SKM-1 (cell line): Measurements from ENCODE around the gene LPCAT3.
"Not testable (repeated sequence)": the region's sequence is repeated elsewhere in the genome, so short reads cannot be mapped to it uniquely, and the experiment has no call there.

Experiments
- DNase-seq: peaks from one replicate; lab custom pipeline; 2025; ENCODE audit not compliant: unreplicated experiment; lab: John Stamatoyannopoulos, UW

The LPCAT3 gene

DNA sequence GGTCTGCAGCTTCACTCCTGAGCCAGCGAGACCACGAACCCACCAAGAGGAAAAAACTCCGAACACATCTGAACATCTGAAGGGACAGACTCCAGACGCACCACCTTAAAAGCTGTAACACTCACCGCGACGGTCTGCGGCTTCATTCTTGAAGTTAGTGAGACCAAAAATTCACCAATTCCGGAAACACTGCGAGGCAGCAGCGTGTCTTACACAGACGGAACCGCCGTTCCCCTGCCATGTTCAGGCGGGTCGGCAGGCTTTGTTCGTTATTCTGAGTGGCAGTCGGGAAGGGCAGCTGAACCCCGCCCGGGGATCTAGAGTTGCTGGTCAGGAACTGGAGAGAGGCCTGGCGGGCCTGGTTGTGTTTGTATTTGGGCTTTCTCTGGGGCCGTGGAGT lies 20.3 kb upstream of the LPCAT3 start:
- no peak for DNase-seq

DNA sequence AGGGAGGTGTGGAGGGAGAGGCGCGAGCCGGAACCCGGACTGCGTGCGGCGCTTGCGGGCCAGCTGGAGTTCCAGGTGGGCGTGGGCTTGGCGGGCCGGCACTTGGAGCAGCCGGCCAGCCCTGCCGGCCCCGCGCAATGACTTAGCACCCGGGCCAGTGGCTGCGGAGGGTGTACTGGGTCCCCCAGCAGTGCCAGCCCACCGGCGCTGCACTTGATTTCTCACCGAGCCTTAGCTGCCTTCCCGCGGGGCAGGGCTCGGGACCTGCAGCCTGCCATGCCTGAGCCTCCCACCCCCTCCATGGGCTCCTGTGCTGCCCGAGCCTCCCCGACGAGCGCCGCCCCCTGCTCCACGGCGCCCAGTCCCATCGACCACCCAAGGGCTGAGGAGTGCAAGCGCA lies 19.1 kb upstream of the LPCAT3 start:
- not testable (repeated sequence) for DNase-seq

DNA sequence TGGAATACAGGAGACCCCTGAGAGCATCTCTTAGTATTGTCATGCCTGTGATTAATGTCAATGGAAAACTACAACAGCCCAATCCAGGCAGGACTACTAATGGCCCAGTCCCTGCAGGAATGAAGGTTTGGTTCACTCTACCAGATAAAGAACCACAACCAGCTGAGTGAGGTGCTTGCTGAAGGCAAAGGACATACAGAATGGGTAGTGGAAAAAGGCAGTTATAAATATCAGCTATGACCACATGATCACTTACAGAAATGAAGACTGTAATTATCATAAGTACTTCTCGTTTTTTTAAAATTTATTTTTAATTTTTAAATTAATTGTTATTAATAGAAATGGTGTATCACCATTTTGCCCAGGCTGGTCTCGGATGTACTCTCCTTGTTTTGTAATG lies 17.2 kb upstream of the LPCAT3 start:
- DNase-seq = no peak

DNA sequence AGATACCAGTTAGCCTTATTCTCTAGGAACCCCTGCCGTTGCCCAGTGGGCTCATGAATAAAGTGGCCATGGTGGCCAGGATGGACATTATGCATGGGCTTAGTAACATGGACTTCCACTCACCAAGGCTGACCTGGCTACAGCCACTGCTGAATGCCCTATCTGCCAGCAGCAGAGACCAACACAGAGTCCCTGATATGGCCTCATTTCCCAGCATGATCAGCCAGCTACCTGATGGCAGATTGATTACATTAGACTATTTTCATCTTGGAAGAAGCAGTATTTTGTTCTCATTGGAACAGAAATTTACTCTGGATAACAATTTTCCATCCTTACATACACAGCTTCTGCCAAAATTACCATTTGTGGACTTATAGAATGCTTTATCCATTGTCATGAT lies 16.2 kb upstream of the LPCAT3 start:
- DNase-seq = no peak

DNA sequence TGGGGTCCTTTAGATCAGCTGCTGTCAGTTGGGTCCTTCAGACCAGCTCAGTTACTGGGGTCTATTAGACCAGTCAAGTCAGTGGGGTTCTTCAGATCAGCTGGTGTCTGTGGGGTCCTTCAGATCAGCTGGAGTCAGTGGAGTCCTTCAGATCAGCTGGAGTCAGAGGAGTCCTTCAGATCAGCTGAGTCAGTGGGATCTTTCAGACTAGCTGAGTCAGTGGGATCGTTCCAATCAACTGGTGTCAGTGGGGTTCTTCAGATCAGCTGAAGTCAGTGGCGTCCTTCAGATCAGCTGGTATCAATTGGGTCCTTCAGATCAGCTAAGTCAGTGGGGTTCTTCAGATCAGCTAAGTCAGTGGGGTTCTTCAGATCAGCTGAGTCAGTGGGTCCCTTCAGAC lies 14.7 kb upstream of the LPCAT3 start:
- DNase-seq = no peak

DNA sequence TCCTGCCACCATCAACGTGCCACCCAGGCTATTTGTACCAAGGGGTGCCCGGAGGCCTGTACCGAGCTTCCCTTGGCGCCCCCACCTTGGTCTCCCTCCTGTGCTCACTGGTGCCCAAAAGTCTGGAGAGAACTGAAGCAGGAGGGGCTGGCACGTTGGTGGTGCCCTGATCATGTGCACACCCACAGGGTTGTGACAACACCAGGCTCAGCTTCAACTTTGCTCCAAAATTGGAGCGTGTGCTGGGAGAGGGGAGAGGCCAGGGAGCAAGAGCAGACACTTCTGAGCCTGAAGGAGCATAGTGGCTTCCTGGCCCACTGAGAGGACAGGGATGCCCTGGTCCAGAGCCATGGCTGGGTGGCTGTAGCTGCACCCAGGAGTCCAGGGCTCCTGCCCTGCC lies 13.0 kb upstream of the LPCAT3 start:
- no peak for DNase-seq

DNA sequence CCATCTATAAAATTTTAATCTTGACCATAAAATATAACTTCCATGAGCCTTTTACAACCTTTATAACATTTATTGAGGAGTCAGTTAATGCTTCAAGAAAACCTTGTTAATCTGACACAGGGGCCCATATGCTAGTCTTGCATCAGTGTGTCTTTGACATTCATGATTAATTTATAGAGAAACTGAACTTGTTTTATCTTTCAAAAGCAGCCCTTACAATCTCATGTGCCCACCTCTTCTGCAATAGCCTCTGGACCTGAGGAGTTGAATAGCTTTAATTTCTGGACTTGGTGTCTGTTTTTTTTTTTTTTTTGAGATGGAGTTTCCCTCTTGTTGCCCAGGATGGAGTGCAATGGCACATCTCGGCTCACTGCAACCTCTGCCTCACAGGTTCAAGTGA lies 8.6 kb upstream of the LPCAT3 start:
- DNase-seq = no peak

DNA sequence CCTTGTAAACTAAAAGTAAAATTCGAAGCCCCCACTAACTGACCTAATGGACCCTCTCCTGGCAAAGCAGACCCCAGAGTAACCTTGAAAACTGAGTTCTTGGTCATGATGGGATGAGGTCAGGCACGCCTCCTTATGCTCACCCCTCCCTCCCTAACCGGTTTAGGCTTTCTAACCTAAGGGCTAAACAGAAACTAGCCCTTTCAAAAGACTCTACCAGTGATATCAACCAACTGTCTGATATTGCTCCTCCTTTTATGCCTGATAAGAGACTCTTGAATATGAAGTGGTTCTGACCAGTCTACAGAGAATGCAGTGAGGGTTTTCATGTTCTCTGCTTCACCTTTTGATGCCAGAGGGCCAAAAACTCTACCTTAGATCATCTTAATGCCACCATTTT lies 4.8 kb upstream of the LPCAT3 start:
- no peak for DNase-seq

DNA sequence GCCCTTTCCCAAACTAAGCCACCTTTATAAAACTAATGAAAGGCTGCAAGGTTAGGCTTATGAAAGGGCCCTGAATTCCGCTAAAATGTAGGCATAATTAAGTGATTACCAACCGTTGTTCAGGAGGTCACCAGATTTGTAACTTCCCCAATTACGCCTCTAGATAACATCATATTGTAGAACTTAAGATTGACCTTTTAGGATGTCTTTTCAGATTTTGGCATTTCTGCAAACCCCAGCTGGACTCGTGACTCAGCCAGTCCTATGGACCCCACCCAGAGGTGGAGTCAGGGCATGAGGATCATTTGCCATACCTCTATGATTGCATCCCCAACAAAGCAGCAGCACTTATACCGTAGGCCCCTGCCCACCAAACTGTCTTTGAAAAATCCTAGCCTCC lies 3.7 kb upstream of the LPCAT3 start:
- DNase-seq = no peak

DNA sequence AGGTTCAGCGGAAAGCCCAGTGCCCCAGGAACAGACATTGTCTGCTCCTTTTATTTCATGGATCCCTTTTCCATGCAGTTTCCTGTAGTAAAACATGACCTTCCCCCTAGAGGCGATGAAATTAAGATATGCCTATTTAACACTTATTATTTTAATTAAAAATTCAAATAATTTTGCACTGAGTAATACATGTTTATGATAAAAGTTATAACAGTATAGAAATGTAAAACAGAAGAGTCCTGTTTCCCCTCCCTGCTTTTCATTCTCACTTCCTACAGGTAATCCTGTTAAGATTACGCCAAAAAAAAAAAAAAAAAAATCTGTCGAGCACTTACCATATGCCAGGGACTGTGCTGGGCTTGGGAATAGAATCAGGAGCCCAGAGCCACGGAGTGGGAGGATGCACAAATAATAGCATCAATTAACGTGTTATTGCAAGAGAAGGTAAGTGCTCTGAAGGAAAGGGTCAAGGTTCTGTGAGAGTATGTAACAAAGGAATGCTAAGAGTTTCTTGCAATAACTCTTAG lies 830 bp upstream of the LPCAT3 start:
- no peak for DNase-seq

DNA sequence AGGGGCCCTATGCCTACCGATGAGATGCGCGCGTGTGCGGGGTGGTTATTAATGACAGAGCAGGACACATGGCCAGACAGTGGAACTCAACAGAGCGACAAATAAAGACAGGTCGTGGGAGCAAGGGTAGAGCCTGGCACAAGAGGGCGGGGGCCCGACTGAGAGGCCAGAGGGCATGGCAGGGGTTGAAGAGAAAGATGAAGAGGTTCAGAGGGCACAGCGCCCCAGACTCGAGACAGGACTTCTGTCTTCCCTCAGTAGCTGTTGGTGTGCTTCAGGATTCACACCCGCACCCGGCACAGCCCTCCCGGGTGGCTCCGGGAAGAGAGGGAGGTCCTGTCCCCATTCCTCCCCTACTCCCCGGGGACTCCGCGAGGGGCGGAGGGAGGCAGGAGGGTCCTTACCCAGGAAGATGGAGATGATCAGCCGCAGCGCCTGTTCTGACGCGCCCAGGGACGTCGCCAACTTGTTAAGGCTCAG lies 366 bp downstream of the LPCAT3 start:
- no peak for DNase-seq

DNA sequence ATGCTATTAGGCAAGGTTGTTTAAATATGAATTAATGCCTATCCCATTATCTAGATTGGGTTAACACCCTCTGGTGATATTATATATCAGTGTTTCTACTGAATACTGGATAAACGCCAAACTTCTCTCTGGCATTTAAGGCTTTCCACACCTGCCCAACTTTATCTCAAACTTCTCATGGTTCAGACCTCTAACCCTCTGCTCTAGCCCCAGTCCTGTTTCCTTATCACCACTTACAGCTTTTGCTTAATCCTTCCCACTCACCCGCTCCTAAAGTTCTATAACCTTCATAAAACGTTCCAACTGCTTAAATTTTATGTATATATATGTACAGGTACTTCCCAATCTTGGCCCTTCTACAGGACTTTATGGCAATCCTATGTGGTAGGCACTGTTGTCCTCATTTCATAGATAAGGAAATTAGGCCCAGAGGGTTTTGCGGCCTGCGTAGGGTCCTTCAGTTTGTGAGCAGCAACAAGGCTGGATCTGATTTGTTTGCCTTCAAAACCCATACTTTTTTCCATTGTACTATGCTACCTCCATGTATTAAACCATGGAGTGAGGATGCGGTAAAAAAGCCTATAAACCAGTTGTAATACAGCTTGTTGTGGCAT lies 1.2 kb downstream of the LPCAT3 start:
- DNase-seq = no peak

DNA sequence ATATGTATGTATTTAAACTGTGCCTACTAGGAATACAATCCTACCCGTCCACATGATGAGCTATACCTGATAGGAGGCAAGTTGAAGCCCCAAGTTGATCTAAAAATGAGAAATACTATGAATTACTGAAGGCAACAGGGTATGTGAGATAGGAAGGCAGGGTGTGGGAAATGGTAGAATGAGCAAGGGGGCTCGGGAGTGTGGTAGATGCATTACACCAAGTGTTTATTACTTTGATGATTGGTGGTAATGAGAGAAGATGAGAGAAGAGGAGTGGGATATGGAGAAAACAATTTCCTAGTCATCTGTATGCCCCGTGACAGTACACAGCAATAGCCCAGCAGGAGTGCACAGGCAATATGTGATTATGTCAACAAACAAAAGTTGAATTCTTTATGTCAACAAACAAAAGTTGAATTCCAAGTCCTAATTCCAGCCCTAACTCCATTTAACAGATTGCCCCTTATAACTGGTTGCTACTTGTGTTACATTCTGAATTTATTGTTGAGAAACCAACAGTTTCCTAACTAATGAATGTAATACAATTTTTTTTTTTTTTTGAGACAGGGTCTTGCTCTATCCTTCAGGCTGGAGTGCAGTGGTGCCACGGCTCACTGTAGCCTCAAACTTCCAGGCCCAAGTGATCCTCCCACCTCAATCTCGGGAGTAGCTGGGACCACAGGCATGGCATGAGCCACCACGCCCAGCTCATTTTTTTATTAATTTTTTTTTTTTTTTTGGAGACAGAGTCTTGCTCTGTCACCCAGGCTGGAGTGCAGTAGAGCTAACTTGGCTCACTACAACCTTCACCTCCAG lies 2.5 kb downstream of the LPCAT3 start:
- no peak for DNase-seq

DNA sequence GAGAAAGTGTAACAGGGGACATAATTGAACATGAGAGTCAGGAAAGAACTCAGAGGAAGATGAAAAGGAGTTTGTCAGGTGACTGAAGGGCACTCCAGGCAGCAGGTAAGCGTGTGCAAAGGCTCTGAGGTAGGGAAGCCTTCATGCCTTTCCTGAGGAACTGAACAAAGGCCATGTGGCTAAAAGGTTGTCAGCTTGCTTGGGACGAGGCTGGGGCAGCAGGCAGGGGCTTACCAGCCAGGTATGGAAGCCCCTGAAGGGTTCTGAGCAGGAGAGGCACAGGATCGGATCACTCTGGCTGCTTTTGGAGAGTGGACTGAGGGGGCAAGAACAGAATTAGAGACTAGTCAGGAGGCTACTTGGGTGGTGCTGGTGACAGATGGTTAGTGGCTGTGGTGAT lies 5.2 kb downstream of the LPCAT3 start:
- no peak for DNase-seq

DNA sequence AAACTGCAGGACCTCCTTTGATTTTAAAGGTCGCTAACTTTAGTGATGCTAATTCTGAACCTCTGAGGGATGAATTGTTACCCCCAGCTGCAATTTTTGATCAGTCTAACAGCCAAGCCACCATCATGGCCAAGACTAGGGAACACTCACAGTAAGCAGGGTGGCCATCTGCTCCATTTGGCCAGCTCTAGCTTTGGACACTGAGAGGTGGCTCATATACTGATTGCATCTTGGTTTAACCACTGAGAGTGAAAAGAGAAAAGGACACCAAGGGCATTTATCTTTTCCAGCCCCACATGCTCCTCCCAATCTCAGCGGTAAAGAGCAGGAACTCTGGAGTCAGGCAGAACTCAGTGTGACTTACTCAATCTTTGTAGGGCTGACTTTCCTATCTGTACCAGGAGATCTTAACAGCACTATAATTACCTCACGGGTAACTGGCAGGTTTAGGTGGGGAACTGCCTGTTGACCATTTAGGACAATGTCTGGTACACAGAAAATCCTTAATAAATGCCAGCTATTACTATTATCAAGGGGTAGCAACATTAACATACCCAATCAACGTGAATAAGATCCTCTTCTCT lies 6.2 kb downstream of the LPCAT3 start:
- DNase-seq = no peak

DNA sequence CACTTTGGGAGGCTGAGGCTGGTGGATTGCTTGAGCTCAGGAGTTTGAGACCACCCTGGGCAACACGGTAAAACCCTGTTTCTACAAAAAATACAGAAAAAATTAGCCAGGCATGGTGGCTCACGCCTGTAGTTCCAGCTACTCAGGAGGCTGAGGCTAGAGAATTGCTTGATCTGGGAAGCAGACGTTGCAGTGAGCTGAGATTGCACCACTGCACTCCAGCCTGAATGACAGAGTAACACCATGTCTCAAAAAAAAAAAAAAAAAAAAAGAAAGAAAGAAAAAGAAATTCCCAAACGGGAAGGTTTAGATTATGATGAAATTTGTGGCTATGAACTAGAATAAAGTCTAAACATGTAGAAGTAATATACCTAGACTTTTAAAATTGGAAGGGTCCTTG lies 6.9 kb downstream of the LPCAT3 start:
- not testable (repeated sequence) for DNase-seq

DNA sequence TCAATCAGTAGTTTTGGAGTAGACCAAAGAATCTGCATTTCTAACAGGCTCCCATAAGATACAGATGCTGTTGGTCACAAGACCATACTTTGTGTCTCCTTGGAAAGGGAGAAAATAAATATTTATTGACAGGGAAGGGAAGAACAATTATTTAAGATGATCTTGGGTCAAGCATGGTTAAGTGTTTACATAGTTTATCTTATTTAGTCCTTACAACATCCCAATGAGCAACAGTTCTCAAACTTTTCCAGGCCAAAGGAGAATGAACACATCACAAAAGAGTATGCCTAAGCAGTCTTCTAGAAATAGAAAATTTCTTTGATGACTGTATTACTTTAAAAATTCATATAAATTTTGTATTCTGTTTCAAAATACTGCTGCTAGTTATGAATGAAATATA lies 8.8 kb downstream of the LPCAT3 start:
- DNase-seq = no peak

DNA sequence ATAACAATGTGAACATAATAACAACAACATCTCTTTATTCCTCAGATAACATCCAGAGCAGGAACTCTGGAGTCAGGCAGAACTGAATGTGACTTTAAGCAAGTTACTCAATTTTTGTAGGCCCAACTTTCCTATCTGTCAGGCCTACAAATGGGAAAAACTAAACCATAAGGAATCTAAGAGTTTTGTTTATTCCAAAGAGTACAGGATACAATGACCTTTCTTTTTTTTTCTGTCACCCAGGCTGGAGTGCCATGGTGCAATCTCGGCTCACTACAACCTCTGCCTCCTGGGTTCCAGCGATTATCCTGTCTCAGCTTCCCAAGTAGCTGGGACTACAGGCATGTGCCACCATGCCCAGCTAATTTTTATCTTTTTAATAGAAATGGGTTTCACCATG lies 9.4 kb downstream of the LPCAT3 start:
- DNase-seq = no peak

DNA sequence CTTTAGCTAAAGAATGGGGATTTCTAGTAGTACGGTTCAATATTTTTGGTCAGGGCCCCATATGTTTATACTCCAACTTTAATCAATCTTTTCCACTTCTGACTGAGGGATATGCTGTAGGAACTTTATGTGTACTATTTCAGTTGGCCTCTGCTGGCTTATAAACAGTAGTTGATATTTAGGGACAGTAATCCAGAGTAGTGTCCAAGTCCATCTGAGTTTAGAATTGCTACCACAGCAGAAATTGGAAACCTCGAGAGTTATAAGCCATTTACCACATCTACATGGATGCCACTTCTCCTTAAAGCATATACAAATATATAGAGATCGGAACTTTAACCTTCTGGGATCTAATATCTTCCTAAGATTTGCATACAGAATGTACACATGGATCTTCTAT lies 11.6 kb downstream of the LPCAT3 start:
- DNase-seq = no peak

DNA sequence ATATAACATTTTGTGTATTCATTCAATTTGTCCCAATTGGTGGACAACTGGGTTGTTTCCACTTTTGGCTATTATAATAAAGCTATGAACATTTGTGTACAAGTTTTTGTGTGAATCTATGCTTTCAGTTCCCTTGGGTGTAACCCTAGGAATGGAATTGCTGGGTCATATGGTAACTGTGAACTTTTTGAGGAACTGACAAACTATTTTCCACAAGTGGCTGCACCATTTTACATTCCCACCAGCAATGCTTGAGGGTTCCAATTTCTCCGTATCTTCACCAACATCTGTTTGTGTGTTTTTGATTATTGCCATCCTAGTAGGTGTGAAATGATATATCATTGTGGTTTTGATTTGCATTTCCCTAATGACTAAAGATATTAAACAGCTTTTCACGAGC lies 13.0 kb downstream of the LPCAT3 start:
- DNase-seq = no peak

DNA sequence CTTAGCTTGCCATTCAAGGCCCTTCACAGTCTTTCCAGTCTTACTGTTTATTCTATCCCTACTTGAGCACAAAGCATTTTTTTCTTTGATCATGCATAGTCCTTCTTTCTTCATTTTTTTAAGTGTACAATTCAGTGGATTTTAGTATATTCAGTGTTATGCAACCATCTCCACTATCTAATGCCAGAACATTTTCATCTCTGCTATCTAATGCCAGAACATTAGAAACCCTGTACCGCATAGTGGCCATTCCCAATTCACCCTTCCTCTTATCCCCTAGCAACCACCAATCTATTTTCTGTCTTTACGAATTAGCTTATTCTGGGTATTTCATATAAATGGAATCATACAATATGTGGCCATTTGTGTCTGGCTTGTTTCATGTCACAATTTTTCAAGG lies 13.4 kb downstream of the LPCAT3 start:
- DNase-seq = no peak

DNA sequence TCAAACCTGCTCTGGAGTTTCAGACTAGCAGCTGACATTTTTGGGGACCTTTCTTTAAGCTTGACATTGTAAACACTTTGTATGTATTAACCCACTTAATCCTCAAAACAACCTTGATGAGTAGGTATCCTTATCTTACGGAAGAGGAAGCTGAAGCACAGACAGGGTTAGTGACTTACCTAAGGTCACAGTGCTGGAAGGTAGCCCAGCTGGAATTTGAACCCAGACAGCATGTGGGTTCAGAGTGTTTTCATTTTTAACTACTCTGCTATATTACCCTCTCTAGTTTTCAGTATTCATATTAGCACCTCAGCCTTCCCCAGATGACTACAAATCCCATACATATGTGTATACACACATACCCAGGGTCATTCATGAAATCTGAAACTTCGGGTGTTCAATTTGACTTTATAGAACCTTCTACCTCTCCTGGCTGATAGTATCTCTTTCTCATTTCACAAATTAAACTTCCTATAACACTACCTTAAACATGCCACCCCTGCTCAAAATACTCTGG lies 13.9 kb downstream of the LPCAT3 start:
- DNase-seq = no peak
